ENCODE measurements around the gene PNLIP.

DNA sequence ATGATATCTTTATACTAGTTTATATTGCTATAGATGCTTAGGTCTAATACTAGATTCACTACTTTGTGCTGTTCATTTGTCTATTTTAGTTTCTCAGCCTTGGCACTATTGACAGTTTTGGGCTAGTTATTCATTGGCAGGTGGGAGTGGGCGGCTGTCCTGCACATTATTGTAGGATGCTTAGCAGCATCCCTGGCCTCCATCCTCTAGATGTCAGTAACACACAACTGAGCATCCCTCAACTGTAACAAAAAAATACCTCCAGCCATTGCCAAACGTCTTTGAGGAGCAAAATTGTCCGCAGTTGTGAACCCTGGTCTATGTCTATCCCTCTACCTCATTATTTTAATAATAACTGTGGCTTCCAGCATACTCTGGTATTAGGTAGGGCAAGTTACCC lies 34.4 kb upstream of the PNLIP start:
- TF ChIP-seq, protein P1, sequence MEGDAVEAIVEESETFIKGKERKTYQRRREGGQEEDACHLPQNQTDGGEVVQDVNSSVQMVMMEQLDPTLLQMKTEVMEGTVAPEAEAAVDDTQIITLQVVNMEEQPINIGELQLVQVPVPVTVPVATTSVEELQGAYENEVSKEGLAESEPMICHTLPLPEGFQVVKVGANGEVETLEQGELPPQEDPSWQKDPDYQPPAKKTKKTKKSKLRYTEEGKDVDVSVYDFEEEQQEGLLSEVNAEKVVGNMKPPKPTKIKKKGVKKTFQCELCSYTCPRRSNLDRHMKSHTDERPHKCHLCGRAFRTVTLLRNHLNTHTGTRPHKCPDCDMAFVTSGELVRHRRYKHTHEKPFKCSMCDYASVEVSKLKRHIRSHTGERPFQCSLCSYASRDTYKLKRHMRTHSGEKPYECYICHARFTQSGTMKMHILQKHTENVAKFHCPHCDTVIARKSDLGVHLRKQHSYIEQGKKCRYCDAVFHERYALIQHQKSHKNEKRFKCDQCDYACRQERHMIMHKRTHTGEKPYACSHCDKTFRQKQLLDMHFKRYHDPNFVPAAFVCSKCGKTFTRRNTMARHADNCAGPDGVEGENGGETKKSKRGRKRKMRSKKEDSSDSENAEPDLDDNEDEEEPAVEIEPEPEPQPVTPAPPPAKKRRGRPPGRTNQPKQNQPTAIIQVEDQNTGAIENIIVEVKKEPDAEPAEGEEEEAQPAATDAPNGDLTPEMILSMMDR (IDR thresholded peaks at IDR 0.05; ENCODE audit: low read depth, low read length): no peak
- TF ChIP-seq MYC (IDR thresholded peaks at IDR 0.05; ENCODE audit: low read depth, low read length) (no peak), POLR2A (IDR thresholded peaks at IDR 0.05; ENCODE audit: extremely low read depth, insufficient read length) (no peak)
- TF ChIP-seq, protein P2, sequence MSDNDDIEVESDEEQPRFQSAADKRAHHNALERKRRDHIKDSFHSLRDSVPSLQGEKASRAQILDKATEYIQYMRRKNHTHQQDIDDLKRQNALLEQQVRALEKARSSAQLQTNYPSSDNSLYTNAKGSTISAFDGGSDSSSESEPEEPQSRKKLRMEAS (IDR thresholded peaks at IDR 0.05; ENCODE audit: low read depth, low read length): no peak

Measured in NB4 (cell line).